Parathyroid adenoma (tissue), 2 donors: ENCODE measurements around the gene FEN1.

Source experiments
- H2AFZ ChIP-seq: fragments of 300-600 bp; sonication (generic); one replicate; pipeline ENCODE4 v1.7.0; 2017; ENCODE audit warnings: antibody characterized with exemption, mild to moderate bottlenecking
- H3K27ac ChIP-seq: fragments of 300-600 bp; sonication (generic); one replicate; pipeline ENCODE4 v1.7.0; 2017
- H3K27me3 ChIP-seq: fragments of 300-600 bp; sonication (generic); one replicate; pipeline ENCODE4 v1.7.0; 2017; ENCODE audit warnings: low read length; ENCODE audit not compliant: control insufficient read depth, insufficient read depth
- H3K36me3 ChIP-seq: fragments of 300-600 bp; sonication (generic); one replicate; pipeline ENCODE4 v1.7.0; 2017; ENCODE audit warnings: low read length; ENCODE audit not compliant: control insufficient read depth, insufficient read depth
- H3K4me1 ChIP-seq: fragments of 300-600 bp; sonication (generic); one replicate; pipeline ENCODE4 v1.7.0; 2017; ENCODE audit warnings: control low read depth
- H3K4me2 ChIP-seq: fragments of 300-600 bp; sonication (generic); one replicate; pipeline ENCODE4 v1.7.0; 2017; ENCODE audit warnings: low read length
- H3K4me3 ChIP-seq: fragments of 300-600 bp; sonication (generic); one replicate; pipeline ENCODE4 v1.7.0; 2017; ENCODE audit warnings: low read depth, low read length
- H3K79me2 ChIP-seq: fragments of 300-600 bp; sonication (generic); one replicate; pipeline ENCODE4 v1.7.0; 2017; ENCODE audit warnings: control low read depth
- H3K9ac ChIP-seq: fragments of 300-600 bp; sonication (generic); one replicate; pipeline ENCODE4 v1.7.0; 2017; ENCODE audit warnings: mild to moderate bottlenecking
- H3K9me3 ChIP-seq: fragments of 300-600 bp; sonication (generic); one replicate; pipeline ENCODE4 v1.7.0; 2017; ENCODE audit warnings: low read length; ENCODE audit not compliant: control insufficient read depth
- CTCF ChIP-seq: fragments of 300-600 bp; sonication (generic); IDR thresholded peaks from one replicate; pipeline ENCODE4 v1.7.0; 2017; ENCODE audit warnings: antibody characterized with exemption, mild to moderate bottlenecking
- donor health status: primary hyperparathyroidism.

FEN1 gene

GRCh38 chr11:61749591-61750217 lies 43.0 kb upstream of the FEN1 start:
- no peak overlapping the region for H3K9ac ChIP-seq
- H3K79me2 ChIP-seq, result no peaks in the 10 kb centered on the region
- no peaks in the 10 kb centered on the region for H3K27me3 ChIP-seq
- H3K4me2 ChIP-seq, result no peak overlapping the region
- no peaks in the 10 kb centered on the region for H3K36me3 ChIP-seq
- no peaks in the 10 kb centered on the region for H3K4me1 ChIP-seq
- H3K4me3 ChIP-seq, result no peak overlapping the region
- H3K27ac ChIP-seq, result no peak overlapping the region
- TF ChIP-seq CTCF, result no peak
- no peak overlapping the region for H2AFZ ChIP-seq
- no peaks in the 10 kb centered on the region for H3K9me3 ChIP-seq

GRCh38 chr11:61750631-61751273 lies 42.0 kb upstream of the FEN1 start:
- no peak overlapping the region for H3K4me3 ChIP-seq
- no peaks in the 10 kb centered on the region for H3K4me1 ChIP-seq
- H3K4me2 ChIP-seq, result no peak overlapping the region
- H2AFZ ChIP-seq, result no peak overlapping the region
- no peaks in the 10 kb centered on the region for H3K9me3 ChIP-seq
- no peaks in the 10 kb centered on the region for H3K79me2 ChIP-seq
- H3K36me3 ChIP-seq, result no peaks in the 10 kb centered on the region
- no peak overlapping the region for H3K9ac ChIP-seq
- no peak for TF ChIP-seq CTCF
- no peaks in the 10 kb centered on the region for H3K27me3 ChIP-seq
- H3K27ac ChIP-seq, result no peak overlapping the region

GRCh38 chr11:61751384-61751783 lies 41.3 kb upstream of the FEN1 start:
- no peak overlapping the region for H3K9ac ChIP-seq
- H3K4me2 ChIP-seq, result no peak overlapping the region
- no peaks in the 10 kb centered on the region for H3K4me1 ChIP-seq

GRCh38 chr11:61752117-61752924 lies 40.4 kb upstream of the FEN1 start, which contains the start of gene MYRF:
Gene MYRF, plus strand, starts transcription at chr11:61752636. Its CDS starts 109 bp downstream, at chr11:61752745.
- H3K36me3 ChIP-seq, result no peaks in the 10 kb centered on the region
- no peak within 1 kb of the TSS for H3K4me3 ChIP-seq
- H2AFZ ChIP-seq, result peak within 1 kb of the TSS; percentile 56
- no peaks in the 10 kb centered on the region for H3K9me3 ChIP-seq
- no peaks in the 10 kb centered on the region for H3K27me3 ChIP-seq
- no peaks in the 10 kb centered on the region for H3K4me1 ChIP-seq
- no peak within 1 kb of the TSS for H3K27ac ChIP-seq
- peak within 1 kb of the TSS; percentile 59 for H3K4me2 ChIP-seq
- H3K79me2 ChIP-seq, result no peaks in the 10 kb centered on the region
- no peak for TF ChIP-seq CTCF
- no peak within 1 kb of the TSS for H3K9ac ChIP-seq

More at GRCh38 chr11:61751384-61751783, 41.3 kb upstream of the FEN1 start:
- Histone ChIP-seq H3K27ac (no peak overlapping the region), H3K4me3 (no peak overlapping the region), H3K36me3 (no peaks in the 10 kb centered on the region), H3K9me3 (no peaks in the 10 kb centered on the region), H3K27me3 (no peaks in the 10 kb centered on the region), H2AFZ (no peak overlapping the region), H3K79me2 (no peaks in the 10 kb centered on the region)
- TF ChIP-seq CTCF, result no peak
